Endothelial cell (in vitro differentiated cells): ENCODE results near the gene F5. TPM values are rescaled to one million over a fixed set of nuclear protein-coding genes. Genes with fewer than 3 reads are reported as not detected.
"Not testable (repeated sequence)": the region's sequence is repeated elsewhere in the genome, so short reads cannot be mapped to it uniquely, and the experiment has no call there.

Experiments
- DNase-seq: peaks from one replicate; pipeline ENCODE4 v3.0.0; 2021; ENCODE audit warnings: low spot score
- H3K27ac Mint-ChIP-seq: one replicate; pipeline ENCODE4 v1.8.0; 2021; ENCODE audit warnings: mixed read lengths, inconsistent platforms; ENCODE audit not compliant: unreplicated experiment
- H3K27me3 Mint-ChIP-seq: one replicate; pipeline ENCODE4 v1.8.0; 2021; ENCODE audit warnings: mild to moderate bottlenecking, moderate library complexity, mixed read lengths, inconsistent platforms; ENCODE audit not compliant: unreplicated experiment
- H3K36me3 Mint-ChIP-seq: one replicate; pipeline ENCODE4 v1.8.0; 2021; ENCODE audit warnings: mild to moderate bottlenecking, low read depth, mixed read lengths, inconsistent platforms; ENCODE audit not compliant: unreplicated experiment
- H3K4me1 Mint-ChIP-seq: one replicate; pipeline ENCODE4 v1.8.0; 2021; ENCODE audit warnings: mild to moderate bottlenecking, mixed read lengths, inconsistent platforms; ENCODE audit not compliant: unreplicated experiment
- H3K4me3 Mint-ChIP-seq: one replicate; pipeline ENCODE4 v1.8.0; 2021; ENCODE audit warnings: mild to moderate bottlenecking, mixed read lengths, inconsistent platforms; ENCODE audit not compliant: unreplicated experiment
- H3K9me3 Mint-ChIP-seq: one replicate; pipeline ENCODE4 v1.8.0; 2021; ENCODE audit warnings: mixed read lengths, inconsistent platforms; ENCODE audit not compliant: unreplicated experiment
- CTCF ChIP-seq: fragments of 200-600 bp; sonication (generic); IDR thresholded peaks from one replicate; pipeline ENCODE4 v1.5.0; 2021; ENCODE audit warnings: antibody characterized with exemption; ENCODE audit not compliant: unreplicated experiment
- total RNA-seq: library from RNA; stranded (reverse); fragmentation: NEBNext Ultra II Directional; extraction: Animal tissue kit (Norgen Biotek cat#: 25700); gene quantifications from one replicate; pipeline ENCODE4 v1.2.1, GENCODE V29; 2021; ENCODE audit not compliant: unreplicated experiment

The F5 gene
- total RNA-seq, 1 donor from 2014 or later: not detected

- Mint-ChIP-seq H3K36me3 (no peaks in the 10 kb centered on the region), H3K4me3 (no peak overlapping the region), H3K4me1 (no peaks in the 10 kb centered on the region), H3K27me3 (no peaks in the 10 kb centered on the region), H3K9me3 (no peaks in the 10 kb centered on the region), H3K27ac (no peak overlapping the region)
- DNase-seq: no peak
- no peak for TF ChIP-seq CTCF
Observed at GRCh38 chr1:169534653-169535052, 51.6 kb downstream of the F5 start.

- not testable (repeated sequence) for H3K9me3 Mint-ChIP-seq, H3K27ac Mint-ChIP-seq, H3K27me3 Mint-ChIP-seq, H3K36me3 Mint-ChIP-seq, DNase-seq, H3K4me1 Mint-ChIP-seq, H3K4me3 Mint-ChIP-seq
Observed at GRCh38 chr1:169533528-169534190, 52.6 kb downstream of the F5 start.

GRCh38 chr1:169530448-169530847 is 55.8 kb downstream of the F5 start:
- no peak for DNase-seq
- TF ChIP-seq CTCF: no peak
- no peaks in the 10 kb centered on the region for H3K36me3 Mint-ChIP-seq
- peaks cover 7% of the 10 kb centered on the region for H3K4me1 Mint-ChIP-seq
- no peaks in the 10 kb centered on the region for H3K9me3 Mint-ChIP-seq
- no peak overlapping the region for H3K4me3 Mint-ChIP-seq
- H3K27me3 Mint-ChIP-seq: no peaks in the 10 kb centered on the region
- no peak overlapping the region for H3K27ac Mint-ChIP-seq

- Mint-ChIP-seq H3K27me3 (no peaks in the 10 kb centered on the region), H3K27ac (no peak overlapping the region), H3K36me3 (no peaks in the 10 kb centered on the region), H3K9me3 (no peaks in the 10 kb centered on the region), H3K4me1 (peaks cover 7% of the 10 kb centered on the region), H3K4me3 (no peak overlapping the region)
- no peak for TF ChIP-seq CTCF
- DNase-seq: no peak
Observed at GRCh38 chr1:169529068-169529642, 57.1 kb downstream of the F5 start.

- Mint-ChIP-seq H3K4me1 (peaks cover 7% of the 10 kb centered on the region), H3K9me3 (no peaks in the 10 kb centered on the region), H3K36me3 (no peaks in the 10 kb centered on the region), H3K27ac (no peak overlapping the region), H3K27me3 (no peaks in the 10 kb centered on the region), H3K4me3 (no peak overlapping the region)
- no peak for DNase-seq
- TF ChIP-seq CTCF: no peak
Observed at GRCh38 chr1:169528215-169529067, 57.8 kb downstream of the F5 start.
